ENCODE measurements around the gene MGAT4A.

MGAT4A gene

GRCh38 chr2:98693477-98693876, 37.5 kb downstream of the MGAT4A start:
- no peak overlapping the region for H3K27ac ChIP-seq
- DNase-seq (ENCODE audit: low spot score): no peak
- CTCF ChIA-PET: interaction anchor here (0.6 kb wide), 2 partner anchors 21 to 23 kb away, joined by 3 to 4 read pairs; no protein-coding TSS in a partner anchor
- TF ChIP-seq CTCF (conservative IDR thresholded peaks at IDR 0.05; ENCODE audit: low read depth): no peak
- POLR2A ChIA-PET (ENCODE audit: low non-redundant PET): no interaction called here

- H3K27ac ChIP-seq: no peak overlapping the region
- ChIA-PET CTCF (interaction anchor here (0.6 kb wide), 1 partner anchor 303 kb away, joined by 3 read pairs; no protein-coding TSS in a partner anchor), POLR2A (ENCODE audit: low non-redundant PET) (no interaction called here)
- no peak for TF ChIP-seq CTCF (conservative IDR thresholded peaks at IDR 0.05; ENCODE audit: low read depth)
- no peak for DNase-seq (ENCODE audit: low spot score)
Observed at GRCh38 chr2:98692090-98693054, 38.6 kb downstream of the MGAT4A start.

GRCh38 chr2:98691303-98691702, 39.6 kb downstream of the MGAT4A start:
- POLR2A ChIA-PET (ENCODE audit: low non-redundant PET): no interaction called here
- CTCF ChIA-PET: no interaction called here
- no peak overlapping the region for H3K27ac ChIP-seq
- no peak for DNase-seq (ENCODE audit: low spot score)
- no peak for TF ChIP-seq CTCF (conservative IDR thresholded peaks at IDR 0.05; ENCODE audit: low read depth)

- ChIA-PET CTCF (no interaction called here), POLR2A (ENCODE audit: low non-redundant PET) (no interaction called here)
- no peak overlapping the region for H3K27ac ChIP-seq
- DNase-seq (ENCODE audit: low spot score): no peak
- TF ChIP-seq CTCF (conservative IDR thresholded peaks at IDR 0.05; ENCODE audit: low read depth): no peak
Observed at GRCh38 chr2:98685930-98686887, 44.7 kb downstream of the MGAT4A start.

GRCh38 chr2:98683728-98684127, 47.2 kb downstream of the MGAT4A start:
- H3K27ac ChIP-seq: no peak overlapping the region
- CTCF ChIA-PET: interaction anchor here (1.0 kb wide), 1 partner anchor 34 kb away, joined by 3 read pairs; no protein-coding TSS in a partner anchor
- DNase-seq (ENCODE audit: low spot score): no peak
- POLR2A ChIA-PET (ENCODE audit: low non-redundant PET): no interaction called here
- TF ChIP-seq CTCF (conservative IDR thresholded peaks at IDR 0.05; ENCODE audit: low read depth): no peak

GRCh38 chr2:98676742-98677141, 54.2 kb downstream of the MGAT4A start:
- no peak for TF ChIP-seq CTCF (conservative IDR thresholded peaks at IDR 0.05; ENCODE audit: low read depth)
- no peak for DNase-seq (ENCODE audit: low spot score)
- no peak overlapping the region for H3K27ac ChIP-seq
- ChIA-PET POLR2A (ENCODE audit: low non-redundant PET) (no interaction called here), CTCF (no interaction called here)
